PC-3 (cell line): ENCODE data around the gene GLRX5.

Experiments used
- EZH2 ChIP-seq: fragments of 300-600 bp; sonication (generic); IDR thresholded peaks from one replicate; pipeline ENCODE4 v1.6.1; 2017; ENCODE audit warnings: antibody characterized with exemption, mild to moderate bottlenecking, low read length; ENCODE audit not compliant: unreplicated experiment
- TF ChIP-seq, protein P1 (sequence below): fragments of 300-600 bp; sonication (generic); conservative IDR thresholded peaks from 2 replicates; pipeline ENCODE4 v1.5.1; 2017; ENCODE audit warnings: antibody characterized with exemption, low read depth, mild to moderate bottlenecking, low read length

DNA sequence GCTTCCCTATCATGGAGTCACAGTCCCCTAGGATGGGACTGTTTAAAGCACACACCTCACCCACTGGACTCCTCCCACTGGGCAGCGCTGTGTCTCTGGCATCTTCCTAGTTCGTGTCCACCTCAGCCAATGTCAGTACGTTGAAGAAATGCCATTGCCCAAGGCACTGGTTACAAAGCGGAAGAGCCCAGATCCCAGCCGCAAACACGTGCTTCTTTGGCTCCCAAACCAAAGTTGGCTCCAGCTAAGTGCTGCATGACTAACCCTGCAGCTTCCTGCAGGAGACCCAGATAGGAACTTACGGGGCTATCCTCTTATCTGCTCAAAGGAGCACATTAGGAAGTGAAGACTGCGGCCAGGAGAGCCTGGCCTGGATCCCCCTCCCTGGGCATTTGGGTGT is 27.7 kb upstream of the GLRX5 start:
- TF ChIP-seq, protein P1, sequence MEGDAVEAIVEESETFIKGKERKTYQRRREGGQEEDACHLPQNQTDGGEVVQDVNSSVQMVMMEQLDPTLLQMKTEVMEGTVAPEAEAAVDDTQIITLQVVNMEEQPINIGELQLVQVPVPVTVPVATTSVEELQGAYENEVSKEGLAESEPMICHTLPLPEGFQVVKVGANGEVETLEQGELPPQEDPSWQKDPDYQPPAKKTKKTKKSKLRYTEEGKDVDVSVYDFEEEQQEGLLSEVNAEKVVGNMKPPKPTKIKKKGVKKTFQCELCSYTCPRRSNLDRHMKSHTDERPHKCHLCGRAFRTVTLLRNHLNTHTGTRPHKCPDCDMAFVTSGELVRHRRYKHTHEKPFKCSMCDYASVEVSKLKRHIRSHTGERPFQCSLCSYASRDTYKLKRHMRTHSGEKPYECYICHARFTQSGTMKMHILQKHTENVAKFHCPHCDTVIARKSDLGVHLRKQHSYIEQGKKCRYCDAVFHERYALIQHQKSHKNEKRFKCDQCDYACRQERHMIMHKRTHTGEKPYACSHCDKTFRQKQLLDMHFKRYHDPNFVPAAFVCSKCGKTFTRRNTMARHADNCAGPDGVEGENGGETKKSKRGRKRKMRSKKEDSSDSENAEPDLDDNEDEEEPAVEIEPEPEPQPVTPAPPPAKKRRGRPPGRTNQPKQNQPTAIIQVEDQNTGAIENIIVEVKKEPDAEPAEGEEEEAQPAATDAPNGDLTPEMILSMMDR = no peak
- TF ChIP-seq EZH2 = no peak
